NCI-H524 treated with DMSO at 0.1 percent for 48 hours (cell line): Measurements from ENCODE around the gene ING3.

Source experiments
- DNase-seq: peaks from one replicate; lab custom pipeline; 2025; lab: John Stamatoyannopoulos, UW

Gene ING3

DNA sequence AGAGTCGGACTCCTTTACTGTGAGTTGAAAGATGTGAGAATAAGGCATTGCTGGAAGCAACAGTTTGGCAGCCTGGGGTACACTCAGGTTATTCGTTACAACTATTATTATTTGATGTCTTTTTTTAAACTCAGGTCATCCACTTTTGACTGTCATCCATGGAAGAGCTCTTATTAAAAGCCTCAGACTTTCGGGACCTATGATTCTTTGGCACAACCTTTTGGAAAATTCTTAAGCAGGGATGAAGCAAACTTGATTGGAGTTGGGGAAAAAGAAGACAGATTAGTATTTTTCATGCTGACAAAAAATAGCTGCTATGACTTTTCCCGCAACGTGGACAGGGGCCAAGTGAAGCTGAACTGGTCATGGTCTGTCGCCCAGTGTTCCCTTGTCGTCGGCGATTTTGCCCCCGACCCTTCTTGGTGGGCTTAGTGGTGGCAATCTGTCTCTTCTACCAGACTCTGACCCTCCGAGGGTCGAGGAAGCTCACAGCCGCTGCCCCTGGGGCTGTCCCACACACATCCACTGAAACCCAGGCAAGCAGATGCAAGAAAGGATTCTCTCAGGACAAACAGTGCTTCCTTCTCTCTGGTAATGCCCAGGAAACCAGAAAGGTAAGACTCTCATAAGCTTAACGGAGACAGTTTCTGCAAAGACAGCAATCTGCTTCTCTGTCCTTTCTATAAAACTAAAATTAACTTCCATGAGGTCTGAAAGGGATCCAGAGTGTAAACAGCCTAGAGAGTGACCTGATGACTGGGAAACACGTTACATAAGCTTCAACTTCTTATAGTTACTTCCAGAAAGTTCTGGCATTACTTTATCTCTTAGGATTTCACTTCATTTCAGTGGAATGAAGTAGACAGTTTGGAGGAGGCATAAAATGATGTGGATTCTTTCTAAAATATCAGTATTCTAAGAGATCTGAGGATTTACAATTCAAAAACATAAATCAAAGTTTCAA is 39.0 kb downstream of the ING3 start:
- no peak for DNase-seq

DNA sequence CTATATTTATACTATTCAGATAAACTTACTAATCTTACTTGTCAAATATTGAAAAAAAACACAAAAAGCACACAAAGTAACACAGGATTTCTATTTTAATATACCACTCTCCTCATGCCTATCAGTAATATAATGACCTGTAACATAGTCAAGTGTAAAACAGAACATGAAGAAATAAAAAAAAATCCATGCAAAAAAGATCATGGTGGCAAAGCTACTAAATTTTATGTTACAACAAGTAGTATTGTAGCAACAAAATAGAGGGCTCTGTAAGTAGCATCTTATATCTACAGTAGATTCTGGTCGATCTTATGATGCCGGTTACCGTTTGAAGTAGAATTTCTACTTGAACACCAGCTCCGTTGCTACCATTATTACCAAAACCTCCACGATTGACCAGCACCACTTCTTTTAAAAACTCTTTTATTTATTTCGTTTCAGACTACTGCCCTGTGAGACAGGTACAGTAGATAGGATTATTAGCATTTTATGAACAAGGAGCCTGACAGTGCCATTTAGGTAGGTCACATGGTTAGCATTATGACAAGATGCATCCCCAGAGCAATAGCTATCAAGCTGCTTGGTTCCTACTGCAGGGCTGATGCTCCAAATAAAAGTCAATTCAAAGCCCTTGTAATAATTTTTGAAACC is 40.0 kb downstream of the ING3 start:
- DNase-seq = no peak

DNA sequence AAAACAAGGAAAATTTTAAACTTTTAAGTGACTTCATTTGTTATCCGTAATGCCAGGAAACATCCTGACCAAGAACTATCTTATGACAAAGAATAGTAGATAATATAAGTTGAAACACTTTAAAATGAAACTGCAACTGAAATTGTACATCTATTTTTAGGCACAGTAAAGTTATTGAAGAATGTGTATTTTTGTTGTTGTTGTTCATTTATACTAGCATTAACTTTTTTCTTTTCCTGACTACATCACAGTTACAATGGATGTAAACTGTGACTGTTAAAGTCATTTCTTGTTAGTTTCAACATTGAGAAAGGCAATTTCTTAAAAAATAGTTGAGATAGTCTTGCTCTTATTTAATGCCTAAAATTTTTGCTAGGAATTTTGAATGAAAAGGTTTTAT is 40.6 kb downstream of the ING3 start:
- no peak for DNase-seq

DNA sequence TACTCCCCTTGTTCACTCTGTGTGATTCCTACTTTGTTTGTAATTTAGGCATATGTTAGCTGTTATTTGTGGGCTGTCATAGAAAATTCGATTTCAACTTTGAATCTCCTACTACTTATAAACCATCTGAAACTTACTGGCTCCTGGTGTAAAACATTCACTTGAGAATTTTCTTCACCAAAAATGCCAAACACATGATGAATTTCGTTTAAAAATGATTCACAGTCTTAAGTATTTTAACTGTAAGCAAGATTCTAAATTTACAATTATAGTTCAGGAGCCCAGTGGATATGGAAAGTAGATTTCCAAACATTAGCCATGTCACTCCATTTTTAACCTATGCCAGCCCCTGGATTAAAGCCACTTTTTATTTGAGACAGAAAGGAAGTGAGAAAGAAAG is 41.0 kb downstream of the ING3 start:
- no peak for DNase-seq

DNA sequence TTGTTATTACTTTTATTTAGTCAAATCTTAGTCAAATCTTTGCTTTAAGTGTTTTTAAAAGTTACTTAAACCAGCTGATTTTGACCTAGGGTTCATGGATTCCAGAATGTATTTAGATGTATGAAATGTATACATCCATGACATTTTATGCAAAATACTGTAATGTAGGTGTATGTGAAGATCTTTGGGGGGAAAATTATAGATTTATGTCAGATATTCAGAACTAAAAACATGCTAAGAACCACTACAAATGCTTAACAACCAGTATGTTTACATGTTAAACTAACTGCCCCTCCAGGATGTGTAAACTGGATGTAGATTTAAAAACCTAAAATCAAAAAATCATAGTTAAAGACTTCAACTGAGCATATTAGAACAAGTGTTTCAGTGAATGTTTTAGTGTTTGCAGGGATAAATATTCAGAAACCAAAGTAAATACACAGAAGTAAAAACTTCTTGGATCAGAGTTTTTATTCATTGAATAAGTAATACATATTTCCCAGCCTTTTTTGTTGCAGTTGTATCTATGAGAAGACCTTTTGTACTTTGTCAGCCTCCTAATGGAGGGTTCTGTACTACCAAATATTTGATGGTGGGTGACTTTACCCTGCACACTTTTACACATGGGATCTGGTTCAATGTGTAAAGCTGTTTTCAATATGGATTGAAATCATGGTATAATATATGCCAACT is 41.8 kb downstream of the ING3 start:
- no peak for DNase-seq

DNA sequence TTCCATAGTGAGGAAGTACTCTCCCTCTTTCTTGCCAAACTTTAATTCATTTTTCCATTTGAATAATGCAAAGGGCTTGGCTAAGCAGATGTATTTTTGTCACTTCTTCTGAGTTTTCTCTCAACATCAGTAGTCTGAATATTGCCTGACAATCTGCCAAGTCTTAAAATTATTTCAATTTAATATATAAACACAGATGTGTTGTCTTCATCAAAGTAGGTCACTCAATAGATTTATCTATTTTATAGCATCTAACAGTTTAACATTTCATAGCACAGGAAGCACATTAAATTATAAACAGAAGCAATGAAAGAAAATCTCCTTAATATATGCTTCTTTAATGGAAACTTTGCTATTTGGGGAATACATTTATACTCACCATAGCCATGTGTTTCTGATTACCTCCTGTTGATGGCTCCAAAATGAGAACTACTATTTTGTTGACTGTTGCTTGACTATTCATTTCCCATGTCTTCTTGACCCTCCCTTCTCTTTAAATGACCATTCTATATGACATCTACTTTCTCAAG is 42.5 kb downstream of the ING3 start:
- DNase-seq = no peak

DNA sequence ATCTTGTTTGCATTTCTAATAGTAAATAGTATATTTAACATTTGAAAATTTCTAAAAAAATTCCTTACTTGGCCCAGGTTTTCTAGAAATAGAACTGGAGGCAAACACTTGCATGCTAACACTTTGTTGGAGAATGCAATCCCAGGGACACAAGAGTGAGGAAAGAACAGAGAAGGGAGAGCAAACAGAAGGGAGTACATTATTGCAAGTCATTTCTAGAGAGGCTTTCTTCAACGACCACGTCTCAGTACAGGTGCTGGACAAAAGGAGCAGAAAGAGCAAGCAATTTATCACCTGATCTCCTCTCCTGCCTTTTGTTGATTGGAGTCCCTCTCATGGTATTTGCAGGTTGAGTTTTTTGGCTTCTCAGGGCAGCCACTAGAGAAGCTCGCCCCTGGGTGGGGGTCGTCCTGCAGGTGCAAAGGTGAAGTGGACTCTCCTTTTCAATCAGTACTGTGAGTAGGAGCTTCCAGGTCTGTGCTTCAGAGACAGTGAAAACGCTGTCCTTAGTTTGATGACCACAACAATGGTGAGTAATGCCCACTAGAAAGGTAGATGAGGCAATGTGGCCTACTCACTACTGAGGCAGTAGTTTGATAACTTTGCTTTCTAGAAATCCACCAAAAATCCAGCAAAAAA is 43.1 kb downstream of the ING3 start:
- no peak for DNase-seq

DNA sequence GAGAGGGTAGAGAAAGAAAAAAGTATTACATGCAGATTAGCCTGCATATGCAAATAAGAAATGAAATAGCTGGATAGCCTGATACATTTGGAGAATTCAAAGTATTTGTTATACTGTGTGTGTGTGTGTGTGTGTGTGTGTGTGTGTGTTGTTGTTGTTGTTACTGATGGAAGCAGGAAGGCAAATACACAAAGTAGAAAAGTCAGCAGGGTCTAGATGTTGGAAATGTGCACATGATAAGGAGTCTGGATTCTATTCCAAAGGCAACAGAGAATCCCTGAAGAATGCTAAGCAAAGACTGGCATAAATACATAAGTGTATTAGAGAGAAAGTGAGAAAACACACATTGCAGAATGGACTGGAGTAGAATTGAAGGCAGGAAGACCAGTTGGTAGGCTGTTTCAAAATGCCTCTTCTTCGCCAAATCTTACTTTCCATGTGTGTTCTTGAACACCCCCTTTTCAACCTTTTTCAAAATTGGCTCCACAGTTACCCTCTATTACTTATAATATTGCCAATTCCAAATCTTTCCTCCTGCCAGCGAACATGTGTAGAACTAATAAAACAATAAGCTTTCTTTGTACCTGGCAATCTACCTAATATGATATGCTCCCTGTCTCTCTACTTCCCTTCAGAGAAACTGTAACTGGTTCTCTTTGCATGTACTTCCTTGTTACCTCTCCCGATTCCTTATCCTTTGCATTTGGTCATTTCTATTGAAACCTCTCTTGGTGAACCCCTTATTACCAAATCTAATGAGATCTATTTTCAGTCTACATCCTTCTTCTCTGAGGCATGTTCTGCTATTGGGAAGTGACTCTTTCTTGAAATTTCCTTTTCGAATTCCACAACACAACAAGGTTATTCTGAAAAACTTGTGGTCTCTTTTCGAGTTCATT is 44.2 kb downstream of the ING3 start:
- no peak for DNase-seq

DNA sequence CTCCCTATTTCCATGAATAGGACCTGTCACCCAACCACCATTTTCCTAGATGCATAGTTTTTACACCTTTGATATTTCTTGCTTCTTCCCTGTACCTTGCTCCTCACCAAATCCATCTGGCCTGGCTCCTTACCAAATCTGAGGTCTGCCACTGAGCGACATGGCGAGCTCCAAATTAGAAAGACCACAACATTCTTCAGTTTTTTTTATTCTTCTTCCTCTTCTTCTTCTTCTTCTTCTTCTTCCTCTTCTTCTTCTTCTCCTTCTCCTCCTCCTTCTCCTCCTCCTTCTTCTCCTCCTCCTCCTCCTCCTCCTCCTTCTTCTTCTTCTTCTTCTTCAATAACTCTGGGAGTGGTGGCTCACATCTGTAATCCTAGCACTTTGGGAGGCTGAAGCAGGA is 45.1 kb downstream of the ING3 start:
- DNase-seq = no peak

DNA sequence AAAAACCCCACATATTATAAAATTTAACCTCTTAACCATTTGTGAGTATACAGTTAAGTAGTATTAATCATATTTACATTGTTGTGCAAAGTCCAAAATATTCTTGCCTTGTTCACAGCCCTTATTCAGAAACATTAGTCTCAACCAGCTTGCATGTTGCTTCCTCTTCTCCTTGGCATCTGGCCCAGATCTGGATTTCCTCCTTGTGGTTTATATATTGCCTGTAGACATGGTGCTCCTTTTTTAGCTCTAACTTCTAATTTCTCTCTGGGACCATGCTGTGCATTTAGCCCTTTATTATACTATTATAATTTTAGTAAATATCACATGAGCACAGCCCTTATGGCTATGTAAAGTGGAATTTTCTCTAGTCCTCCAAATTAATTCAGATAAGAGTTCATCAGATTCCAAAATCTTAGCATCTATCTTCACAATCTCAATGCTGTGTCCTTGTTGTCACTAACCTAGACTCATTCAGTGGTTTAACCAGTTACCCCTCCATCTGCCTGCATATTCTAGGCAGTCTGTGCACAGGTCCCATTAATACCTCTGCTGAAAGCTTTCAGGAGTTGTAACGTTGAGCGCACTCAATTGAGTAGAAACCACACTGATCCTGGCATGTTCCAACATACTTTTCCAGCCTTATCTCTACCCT is 45.9 kb downstream of the ING3 start:
- DNase-seq = no peak

DNA sequence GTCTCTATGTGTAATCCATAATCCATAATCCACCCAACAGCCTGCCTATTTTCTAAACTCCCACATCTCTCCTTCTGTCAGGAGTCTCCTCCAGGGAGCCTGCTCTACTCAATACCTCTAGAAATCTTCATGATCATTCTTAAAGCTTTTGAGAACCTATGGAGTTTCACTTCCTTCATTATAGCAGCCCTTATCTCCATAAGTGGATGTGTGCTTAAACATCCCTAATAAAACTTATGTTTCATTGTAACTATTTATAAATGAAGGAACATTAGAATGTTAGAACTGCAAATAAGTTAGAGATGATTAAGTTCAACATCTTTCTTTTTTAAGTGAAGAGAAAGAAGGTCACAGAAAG is 46.4 kb downstream of the ING3 start:
- no peak for DNase-seq

DNA sequence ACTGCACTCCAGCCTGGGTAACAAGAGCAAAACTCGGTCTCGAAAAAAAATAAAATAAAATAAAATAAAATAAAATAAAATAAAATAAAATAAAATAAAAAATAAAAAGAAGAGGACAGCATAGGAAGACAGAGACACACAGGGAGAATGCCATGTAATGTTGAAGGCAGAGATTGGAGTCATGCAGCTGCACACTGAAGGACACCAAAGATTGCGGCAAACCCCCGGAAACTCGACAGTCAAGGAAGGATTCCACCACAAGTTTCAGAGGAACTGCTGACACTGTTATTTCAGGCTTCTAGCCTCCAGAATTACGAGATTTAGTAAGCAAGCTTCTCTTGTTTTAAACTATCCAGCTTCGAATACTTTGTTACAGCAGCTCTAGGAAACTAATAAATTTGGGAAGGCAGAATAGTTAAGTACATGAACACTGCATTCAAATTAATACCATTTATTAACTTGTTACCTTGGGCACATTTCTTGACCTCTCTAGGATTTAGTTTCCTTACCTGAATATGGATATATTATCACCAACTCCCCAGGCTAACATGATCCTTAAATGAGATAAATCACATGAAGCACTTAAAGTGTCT is 47.4 kb downstream of the ING3 start:
- no peak for DNase-seq

DNA sequence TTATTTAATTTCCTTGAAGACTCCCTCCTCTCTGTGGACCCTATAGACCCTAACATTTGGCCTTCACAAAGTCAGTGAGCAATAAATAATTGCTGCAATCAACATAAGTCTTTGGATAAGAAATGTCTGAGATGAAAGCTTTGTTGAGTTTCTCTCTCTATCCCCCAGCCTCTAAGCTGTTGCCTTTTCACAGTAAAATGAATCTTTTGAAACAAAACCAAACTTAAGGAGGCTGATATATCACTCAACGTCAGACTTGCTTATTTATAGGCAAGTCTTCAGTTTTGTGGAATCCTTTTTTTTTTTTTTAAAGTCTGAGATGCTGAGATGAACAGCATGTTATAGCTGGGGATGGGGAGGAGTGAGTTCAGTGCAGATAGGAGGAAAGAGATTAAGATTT is 47.9 kb downstream of the ING3 start:
- DNase-seq = no peak

DNA sequence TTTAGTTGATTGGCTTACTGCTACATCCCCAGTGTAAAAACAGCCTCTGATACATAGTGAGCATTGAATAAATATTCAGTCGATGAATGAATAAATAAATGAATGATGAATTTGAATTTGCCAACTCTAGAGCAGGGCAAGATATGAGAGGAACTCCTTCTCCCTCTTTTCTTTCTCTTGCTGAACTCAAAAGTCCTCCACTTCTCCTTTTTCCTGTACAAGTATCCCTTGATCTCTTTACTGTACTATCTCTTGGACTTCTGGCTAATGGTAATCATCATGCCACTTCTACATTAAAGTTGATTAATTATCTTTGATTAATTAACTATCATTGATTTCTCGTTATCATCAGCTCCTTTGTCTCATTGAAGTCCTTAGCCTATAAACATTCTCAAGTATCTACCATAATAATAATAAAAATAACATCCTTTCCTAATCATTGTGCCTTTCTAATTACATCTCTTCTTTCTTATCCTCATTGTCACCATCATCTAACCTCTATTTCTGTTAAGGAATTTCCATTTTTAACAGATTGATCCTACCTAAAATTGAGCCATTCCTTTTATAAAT is 48.5 kb downstream of the ING3 start:
- no peak for DNase-seq

DNA sequence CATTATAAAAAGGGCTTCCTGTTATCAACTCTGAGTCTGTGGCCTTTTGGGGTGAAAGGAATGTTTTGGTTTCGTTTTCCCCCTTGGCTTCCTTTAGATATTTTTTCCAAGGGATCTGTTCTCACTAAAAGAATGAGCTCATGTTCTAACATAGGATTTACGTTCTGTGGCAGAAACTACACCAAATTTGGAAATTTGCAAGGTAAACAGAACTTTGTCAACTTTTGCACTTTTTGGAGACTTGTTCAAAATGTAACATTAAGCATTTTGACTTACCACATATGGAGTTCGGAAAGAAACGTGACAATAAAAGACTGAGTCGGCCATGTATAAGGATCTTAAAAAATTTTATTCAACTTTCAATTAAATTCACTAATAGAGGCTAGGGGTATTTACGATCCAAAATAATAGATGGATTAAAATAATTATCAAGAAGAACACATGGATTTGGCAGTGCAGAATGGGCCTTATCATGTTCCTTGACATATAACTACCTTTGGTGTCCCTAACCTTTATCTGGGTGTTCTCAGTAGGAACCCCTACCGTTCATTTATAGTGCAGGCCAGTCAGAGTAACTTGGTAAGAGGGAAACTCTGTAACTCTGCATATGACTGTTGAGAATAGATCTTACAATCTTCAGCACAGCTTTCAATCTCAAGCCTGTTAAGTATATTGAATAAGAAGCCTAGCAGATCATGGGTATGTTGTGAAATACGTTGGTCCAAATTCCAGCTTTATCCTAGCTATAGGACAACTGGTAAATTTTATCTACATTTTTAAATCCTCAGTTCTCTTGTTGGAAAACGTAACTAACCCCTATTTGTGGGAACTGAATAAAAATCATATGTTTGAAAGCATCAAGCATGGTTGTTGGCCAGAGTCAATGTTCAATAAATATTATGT is 49.8 kb downstream of the ING3 start:
- no peak for DNase-seq

DNA sequence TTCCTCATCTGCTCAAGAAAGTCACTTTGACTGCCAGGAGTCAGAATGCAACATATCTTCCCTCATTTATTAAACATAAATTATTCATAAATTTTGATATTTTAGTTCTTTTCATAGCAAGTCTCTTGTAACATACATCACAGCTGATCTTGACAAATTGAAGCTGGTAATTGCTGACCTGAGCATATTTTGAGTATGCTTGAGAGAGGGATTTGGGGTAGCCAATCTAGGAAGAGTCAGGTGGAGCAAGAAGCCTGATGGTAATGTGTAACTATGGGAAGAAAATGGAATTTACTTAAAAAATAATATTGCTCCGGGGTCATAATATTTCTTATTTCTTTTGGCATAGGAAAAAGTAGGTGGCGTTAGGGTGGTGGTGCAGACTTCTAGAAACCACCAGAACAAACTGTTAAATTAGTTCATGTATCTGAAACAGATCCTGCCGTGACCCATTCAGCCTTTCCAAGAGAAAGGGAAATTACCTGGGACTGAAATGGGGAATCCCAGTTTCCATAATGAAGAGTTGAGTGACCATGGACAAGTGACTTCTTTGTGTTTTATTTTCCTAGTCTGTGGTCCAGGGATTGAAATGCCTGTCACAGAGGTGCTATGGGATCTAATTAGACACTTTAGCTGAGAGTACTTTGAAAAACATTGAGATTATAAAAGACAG is 50.8 kb downstream of the ING3 start:
- DNase-seq = no peak

DNA sequence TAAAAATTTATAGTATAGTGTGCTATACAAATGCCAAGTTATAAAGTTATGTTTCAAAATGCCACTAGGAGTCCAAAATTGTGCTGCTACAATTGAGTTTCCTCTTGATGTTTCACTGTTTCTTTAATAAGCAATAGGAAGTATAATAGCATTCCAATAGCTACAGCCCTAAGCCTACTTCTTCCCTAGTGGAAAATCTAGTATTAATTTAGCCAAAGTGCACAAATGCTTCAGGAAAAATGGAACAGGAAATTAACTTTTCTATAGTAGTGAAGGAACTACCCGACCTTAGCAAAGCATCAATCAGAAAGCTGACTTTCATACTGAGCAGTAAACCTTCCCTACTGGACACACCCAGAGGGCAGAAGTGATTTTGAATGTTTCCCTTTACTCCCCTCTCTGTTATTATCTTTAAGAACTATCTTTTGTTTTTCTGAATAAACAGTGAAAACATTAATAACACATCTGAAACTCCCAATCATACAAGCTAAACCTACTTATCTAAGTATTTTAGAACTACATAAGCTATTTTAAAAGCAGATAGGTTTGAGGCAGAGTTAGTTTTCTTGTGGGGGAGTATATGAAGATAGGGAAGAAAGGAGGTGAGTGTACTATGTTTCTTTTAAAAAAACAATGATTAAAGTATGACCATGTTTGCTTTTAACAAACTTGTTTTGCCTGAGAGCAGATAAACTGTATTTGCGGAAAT is 51.6 kb downstream of the ING3 start:
- no peak for DNase-seq

DNA sequence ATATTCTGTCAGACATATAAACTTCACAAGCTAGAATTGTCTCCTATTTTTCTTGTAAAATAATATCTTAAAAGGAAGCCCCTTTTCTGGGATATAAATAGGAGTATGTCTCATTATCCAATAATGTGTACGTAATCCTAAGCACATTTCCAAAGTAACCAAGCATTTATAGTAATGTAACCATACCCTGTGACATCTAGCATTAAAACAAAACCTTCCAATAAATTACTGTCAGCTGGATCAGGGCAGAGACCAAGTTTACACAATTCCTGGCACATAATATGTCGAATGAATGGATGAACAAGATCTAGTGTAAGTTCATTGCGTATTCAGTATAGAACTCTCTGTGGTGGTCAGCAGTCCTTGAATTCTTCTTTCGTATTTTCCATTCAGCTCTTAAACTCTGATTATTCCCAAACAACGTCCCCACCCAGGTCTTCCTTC is 52.2 kb downstream of the ING3 start:
- DNase-seq = no peak
